ENCODE results near the gene BUD23.

GRCh38 chr7:73726083-73726466 is 42.7 kb downstream of the BUD23 start:
- TF ChIP-seq, protein P1, sequence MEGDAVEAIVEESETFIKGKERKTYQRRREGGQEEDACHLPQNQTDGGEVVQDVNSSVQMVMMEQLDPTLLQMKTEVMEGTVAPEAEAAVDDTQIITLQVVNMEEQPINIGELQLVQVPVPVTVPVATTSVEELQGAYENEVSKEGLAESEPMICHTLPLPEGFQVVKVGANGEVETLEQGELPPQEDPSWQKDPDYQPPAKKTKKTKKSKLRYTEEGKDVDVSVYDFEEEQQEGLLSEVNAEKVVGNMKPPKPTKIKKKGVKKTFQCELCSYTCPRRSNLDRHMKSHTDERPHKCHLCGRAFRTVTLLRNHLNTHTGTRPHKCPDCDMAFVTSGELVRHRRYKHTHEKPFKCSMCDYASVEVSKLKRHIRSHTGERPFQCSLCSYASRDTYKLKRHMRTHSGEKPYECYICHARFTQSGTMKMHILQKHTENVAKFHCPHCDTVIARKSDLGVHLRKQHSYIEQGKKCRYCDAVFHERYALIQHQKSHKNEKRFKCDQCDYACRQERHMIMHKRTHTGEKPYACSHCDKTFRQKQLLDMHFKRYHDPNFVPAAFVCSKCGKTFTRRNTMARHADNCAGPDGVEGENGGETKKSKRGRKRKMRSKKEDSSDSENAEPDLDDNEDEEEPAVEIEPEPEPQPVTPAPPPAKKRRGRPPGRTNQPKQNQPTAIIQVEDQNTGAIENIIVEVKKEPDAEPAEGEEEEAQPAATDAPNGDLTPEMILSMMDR (IDR thresholded peaks at IDR 0.05; ENCODE audit: low read depth, low read length) = no peak
- TF ChIP-seq POLR2A (IDR thresholded peaks at IDR 0.05; ENCODE audit: extremely low read depth, insufficient read length) (no peak), MYC (IDR thresholded peaks at IDR 0.05; ENCODE audit: low read depth, low read length) (no peak)

Data from NB4 (cell line).